ENCODE data around the gene ZNF587.
"Not testable (repeated sequence)": the region's sequence is repeated elsewhere in the genome, so short reads cannot be mapped to it uniquely, and the experiment has no call there.

Gene ZNF587

DNA sequence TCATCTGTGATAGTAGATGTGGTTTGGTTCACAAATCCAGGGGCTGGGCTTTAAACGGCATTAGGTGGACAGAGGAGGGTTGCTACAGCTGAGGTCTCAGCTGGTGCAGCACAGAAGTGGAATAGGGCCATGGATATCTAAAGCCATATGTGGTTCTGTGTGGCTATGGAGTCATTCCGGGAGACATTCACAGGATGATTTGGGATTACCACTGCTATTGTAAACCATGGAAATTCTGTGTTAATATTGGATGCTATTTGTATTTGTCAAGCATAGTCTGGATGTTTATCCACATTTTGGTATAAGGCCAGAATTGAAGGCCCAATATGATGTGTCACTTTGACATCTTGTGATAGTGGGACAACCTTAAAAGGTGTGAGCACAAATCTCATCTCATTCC is 26.5 kb upstream of the ZNF587 start:
- DNase-seq (ENCODE audit: low read depth): not testable (repeated sequence)

DNA sequence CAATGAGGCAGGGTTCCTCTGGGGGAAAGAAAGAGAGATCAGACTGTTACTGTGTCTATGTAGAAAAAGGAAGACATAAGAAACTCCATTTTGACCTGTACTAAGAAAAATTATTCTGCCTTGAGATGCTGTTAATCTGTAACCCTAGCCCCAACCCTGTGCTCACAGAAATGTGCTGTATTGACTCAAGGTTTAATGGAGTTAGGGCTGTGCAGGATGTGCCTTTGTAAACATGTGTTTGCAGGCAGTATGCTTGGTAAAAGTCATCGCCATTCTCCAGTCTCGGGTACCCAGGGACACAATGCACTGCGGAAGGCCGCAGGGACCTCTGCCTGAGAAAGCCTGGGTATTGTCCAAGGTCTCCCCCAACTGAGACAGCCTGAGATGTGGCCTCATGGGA is 26.1 kb upstream of the ZNF587 start:
- DNase-seq (ENCODE audit: low read depth): not testable (repeated sequence)

DNA sequence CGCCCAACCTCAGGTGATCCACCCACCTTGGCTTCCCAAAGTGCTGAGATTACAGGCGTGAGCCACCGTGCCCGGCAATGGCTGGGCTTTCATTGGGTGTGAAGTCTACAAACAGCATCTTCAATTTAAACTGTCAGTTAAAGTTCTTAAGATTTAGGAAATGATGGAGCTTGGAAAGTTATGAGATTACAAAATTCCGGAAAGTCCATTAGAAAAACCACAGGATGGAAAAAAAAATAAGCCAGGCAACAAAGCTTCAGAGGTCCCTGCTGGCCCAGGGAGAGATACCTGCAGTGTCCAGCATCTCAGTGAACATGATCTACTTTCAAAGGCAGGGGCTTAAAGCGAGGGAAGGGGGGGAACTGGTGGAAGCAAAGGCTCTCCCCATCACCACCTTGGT is 24.1 kb upstream of the ZNF587 start:
- DNase-seq (ENCODE audit: low read depth): no peak

DNA sequence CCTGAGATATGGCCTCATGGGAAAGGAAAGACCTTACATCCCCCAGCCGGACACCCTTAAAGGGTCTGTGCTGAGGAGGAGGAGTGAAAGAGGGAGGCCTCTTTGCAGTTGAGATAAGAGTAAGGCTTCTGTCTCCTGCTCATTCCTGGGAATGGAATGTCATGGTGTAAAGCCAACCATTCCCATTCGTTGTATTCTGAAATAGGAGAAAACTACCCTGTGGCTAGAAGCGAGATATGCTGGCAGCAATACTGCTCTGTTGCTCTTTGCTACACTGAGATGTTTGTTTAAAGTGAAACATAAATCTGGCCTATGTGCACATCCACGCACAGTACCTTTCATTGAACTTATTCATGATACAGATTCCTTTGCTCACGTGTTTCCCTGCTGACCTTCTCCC is 20.3 kb upstream of the ZNF587 start:
- no peak for DNase-seq (ENCODE audit: low read depth)

DNA sequence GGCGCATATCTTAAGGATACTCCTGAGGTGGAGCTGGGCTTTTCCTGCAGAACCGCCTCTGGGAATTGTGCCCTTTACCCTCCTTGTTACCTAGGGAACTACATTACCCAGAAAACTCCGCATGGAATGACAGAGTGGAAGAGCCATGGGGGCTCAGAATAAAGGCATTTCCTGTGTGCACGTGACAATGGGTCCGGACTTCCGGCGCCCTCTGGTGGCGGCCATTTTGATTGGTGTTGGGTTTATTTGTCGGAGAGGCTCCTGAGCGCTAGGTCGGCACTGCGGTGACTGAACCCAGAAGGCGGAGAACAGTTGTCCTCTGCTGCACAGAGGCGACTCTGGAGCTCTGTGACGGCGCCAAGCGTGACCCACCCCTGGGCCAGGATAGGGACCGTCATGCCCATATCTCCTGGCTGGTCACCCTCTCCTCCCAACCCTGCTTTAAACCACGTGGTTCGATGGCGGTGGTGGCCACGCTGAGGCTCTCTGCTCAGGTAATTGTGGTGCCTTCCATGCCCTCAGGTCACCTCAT is 19.5 kb upstream of the ZNF587 start, which contains the start of gene ZNF587B:
Gene ZNF587B (plus strand): TSS at position 229 of the 532 bp plus-strand sequence. CDS start 230 bp downstream, at position 459.
- peak; percentile 55 for DNase-seq (ENCODE audit: low read depth)

DNA sequence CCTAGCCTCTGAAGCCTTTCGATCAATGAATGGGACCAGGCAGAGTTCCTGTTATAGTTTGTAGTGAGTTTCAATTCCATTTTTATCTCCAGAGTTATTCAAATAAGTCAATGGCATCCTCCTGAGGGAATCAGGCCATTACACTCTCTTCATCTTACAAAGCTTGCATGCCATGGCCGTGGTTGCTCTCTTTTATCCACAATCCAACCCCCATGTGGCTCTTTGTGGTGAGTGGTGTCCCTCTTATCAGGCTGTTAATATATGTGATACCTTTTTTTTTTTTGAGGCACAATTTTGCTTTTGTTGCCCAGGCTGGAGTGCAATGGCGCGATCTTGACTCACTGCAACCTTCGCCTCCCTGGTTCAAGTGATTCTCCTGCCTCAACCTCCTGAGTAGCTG is 12.7 kb upstream of the ZNF587 start:
- DNase-seq (ENCODE audit: low read depth): not testable (repeated sequence)

DNA sequence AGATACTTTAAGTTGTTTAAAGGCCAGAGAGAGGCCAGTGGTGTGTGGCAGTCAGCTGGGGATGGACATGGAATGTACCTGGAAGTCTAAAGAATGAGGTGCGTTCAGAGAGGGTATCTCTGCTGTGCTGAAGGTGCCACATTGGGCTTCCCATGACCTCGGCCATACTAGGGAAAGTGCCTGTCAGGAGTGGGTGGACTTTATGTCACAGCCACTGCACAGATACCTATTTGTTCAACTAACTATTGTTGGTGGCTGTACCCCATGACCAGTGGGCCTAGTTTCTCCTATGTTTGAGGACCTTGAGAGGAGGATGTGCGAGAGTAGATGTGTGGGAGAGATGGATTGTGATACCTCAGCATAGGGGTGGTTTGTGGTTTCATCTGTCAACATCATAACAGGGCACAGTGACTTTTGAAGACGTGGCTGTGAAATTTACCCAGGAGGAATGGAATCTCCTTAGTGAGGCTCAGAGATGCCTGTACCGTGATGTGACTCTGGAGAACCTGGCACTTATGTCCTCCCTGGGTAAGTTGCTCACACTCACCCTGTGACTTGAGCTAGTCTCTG is 11.0 kb upstream of the ZNF587 start:
- DNase-seq (ENCODE audit: low read depth): not testable (repeated sequence)

DNA sequence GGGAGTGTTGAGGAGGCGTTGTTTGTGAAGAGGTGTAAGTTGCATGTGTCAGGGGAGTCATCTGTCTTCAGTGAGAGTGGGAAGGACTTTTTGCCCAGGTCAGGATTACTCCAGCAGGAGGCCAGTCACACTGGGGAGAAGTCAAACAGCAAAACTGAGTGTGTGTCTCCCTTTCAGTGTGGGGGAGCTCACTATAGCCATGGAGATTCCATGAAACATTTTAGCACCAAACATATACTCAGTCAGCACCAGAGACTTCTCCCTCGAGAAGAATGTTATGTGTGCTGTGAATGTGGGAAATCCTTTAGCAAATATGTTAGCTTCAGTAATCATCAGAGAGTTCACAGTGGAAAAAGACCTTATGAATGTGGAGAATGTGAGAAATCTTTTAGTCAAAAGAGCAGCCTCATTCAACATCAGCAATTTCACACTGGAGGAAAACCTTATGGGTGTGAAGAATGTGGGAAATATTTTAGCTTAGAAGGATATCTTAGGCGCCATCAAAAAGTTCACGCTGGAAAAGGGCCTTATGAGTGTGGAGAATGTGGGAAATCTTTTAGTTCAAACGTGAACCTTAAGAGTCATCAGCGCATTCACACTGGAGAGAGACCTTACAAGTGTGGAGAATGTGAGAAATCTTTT is 8.4 kb upstream of the ZNF587 start:
- DNase-seq (ENCODE audit: low read depth): peak; percentile 48

DNA sequence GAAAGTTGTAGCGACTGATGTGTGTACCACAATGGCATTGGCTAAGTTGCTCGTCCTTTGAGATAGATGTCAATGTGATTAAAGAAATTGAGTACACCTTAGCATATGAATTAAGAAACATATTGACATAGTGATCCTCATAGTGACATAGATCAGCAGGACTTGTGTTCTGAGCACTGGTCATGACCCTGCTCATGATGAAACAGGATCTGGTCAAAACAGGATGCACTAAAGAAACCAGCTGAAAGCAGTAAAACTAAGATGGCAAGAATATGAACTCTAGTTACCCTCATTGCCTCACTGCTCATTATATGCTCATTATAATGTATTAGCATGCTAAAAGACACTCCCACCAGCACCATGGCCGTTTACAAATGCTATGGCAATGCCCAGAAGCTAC is 2.5 kb upstream of the ZNF587 start:
- DNase-seq (ENCODE audit: low read depth): not testable (repeated sequence)

DNA sequence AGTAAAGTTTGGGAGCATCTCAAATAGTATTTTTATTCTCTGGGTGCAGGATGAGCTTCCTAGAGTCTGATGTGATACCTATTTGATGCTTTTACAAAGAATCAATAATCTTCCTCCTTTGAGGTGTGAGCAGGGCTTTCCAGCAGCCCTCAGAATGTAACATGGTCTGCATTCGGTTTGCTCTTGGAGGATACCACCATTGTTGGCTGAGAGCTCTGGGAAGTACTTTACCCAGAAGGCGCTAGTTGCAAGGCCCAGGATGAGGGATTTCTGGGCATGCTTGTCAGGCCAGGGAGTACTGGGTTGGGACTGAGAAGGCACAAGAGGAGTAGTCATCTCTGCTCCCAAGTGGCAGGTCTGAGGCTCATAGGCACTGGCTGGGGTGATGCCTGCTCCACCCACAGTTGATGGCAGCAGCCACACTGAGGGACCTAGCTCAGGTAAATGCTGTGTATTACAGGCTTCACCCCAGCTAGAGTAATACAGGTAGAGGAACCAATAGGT is 445 bp upstream of the ZNF587 start:
- DNase-seq (ENCODE audit: low read depth): not testable (repeated sequence)

DNA sequence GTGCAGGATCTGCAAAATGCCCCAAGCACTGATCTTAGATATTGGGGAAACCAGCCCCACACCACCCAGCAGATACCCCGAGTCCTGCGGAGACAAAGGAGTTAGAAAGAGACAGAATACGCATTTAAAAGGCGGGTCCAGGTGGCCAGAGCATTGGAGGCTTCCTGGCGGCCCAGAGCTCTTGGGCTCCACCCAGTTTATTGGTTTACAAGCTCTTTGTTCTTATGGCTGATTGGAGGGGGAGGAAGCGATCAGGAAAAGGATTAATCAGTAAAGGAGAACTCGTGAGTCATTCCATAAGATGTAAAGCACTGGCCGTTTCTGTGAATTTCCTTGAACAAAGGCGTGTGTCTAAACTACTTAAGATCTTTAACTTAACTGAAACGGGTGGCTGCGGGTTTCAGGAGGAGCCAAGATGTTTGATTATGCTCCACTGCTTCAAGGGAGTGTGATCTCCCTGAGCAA is 926 bp downstream of the ZNF587 start:
- peak; percentile 27 for DNase-seq (ENCODE audit: low read depth)

DNA sequence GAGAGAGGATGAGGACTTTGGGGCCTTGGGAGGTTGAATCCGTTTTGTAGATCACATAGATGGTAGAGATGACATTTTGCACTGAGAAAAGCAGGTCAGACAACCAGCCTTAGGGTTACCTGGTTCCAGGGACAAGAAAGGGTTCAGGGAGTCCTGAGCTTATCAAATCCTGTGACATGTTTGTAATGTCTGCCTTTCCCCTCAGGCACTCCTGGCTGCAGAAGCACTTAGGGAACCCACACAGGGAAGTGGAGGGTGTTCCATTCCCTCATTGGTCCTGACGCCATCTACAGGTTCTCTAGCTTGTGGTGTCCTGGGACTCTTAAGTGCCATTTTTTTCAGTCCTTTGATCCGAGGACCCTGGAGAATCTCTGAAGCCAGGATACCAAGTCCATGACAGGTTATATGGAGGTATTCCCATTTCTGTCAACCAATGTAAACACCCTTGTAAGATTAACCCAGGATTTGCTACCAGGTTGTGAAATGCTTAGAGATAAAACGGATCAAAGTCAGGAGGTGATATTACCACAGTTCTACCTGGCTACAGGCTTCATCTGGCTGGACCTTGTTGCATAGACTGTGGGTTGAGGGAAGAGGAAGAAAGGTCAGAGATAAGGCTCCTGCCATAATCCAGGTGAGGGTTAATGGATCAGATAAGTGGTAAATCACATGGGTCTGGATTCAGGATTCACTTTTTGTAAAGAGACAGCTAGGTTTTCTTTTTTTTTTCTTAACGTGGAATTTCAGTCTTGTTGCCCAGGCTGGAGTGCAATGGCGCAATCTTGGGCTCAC is 2.3 kb downstream of the ZNF587 start:
- not testable (repeated sequence) for DNase-seq (ENCODE audit: low read depth)

DNA sequence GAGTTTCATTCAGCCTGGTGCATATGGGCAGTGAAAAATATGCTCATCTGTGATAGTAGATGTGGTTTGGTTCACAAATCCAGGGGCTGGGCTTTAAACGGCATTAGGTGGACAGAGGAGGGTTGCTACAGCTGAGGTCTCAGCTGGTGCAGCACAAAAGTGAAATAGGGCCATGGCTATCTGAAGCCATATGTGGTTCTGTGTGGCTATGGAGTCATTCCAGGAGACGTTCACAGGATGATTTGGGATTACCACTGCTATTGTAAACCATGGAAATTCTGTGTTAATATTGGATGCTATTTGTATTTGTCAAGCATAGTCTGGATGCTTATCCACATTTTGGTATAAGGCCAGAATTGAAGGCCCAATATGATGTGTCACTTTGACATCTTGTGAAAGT is 4.5 kb downstream of the ZNF587 start:
- DNase-seq (ENCODE audit: low read depth): not testable (repeated sequence)

DNA sequence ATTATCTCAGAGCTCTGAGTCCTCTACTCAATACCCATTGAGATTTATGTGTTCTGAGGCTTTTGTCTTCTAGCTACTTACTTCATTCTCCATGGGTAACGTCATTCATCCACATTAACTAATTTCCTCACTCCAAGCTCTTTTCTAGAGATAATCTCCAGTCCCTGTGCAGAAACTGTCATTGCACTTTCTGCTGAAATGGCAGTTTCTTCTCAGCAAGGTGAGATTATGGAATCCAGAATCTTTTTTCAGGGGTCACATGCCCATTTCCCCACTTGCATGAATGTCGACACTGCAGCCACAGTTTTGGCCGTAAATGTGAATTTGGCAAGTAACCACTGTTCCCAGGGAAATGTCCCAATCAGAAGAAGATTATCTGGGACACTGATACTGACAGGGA is 12.7 kb downstream of the ZNF587 start:
- DNase-seq (ENCODE audit: low read depth): not testable (repeated sequence)

DNA sequence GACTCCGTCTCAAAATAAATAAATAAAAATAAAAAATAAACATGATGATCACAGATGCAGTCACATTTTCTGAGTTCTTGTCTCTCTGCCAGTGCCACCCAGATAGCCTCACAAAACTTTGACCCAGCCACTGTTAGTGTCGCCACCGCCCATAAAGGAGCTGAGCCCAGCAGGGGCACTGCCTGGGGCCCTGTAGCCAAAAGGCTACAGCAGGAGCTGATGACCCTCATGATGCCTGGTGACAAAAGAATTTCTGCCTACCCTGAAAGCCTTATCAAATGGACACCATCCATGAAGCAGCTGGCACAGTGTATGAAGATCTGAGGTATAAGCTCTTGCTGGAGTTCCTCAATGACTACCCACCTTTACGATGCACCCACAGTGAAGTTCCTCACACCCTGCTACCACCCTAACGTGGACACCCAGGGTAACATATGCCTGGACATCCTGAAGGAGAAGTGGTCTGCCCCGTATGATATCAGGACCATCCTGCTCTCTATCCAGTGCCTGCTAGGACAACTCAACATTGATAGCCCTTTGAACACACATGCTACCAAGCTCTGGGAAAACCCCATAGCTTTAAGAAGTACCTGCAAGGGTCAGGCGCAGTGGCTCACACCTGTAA is 18.3 kb downstream of the ZNF587 start:
- DNase-seq (ENCODE audit: low read depth): no peak

DNA sequence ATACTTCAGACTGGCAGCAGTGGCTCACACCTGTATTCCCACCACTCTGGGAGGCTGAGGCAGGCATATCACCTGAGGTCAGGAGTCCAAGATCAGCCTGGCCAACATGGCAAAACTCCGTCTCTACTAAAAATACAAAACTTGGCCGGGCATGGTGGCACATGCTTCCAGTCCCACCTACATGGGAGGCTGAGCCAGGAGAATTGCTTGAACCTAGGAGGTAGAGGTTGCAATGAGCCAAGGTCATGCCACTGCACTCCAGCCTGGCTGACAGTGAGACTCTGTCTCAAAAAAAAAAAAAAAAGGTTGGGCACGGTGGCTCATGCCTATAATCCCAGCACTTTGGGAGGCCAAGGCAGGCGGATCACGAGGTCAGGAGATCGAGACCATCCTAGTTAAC is 20.0 kb downstream of the ZNF587 start:
- DNase-seq (ENCODE audit: low read depth): not testable (repeated sequence)

DNA sequence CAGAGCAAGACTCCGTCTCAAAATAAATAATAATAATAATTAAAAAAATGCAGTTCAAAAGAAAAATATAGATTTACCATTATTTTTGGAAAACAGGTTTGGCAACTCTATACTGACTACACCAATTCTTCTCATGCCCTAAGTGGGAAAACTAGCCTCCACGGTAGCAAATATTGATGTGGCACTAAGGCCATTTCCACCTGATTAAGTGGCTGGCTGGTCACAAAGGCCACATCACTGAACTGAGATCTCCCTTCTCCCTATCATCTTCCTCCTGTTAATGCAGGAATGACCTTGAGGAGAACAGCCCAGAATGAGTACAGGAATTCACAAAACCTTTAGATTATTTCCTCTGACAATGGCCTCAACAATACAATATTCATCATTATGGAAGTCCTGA is 20.6 kb downstream of the ZNF587 start:
- DNase-seq (ENCODE audit: low read depth): no peak

DNA sequence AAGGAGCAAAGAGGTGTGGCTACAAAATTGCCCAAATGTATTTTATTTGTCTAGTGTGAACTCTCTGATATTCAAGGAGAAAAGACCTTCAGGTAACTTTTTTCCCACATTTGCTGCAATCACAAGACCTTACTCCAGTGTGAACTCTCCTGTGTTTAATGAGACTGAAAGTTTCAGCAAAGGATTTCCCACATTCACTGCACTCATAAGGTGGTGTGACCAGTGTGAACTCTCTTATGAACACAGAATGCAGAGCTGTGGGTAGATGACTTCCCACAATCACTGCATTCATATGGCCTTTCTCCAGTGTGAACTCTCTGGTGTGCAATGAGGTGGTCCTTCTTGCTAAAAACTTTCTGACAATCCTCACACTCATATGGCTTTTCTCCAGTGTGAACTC is 22.8 kb downstream of the ZNF587 start:
- peak; percentile 20 for DNase-seq (ENCODE audit: low read depth)

DNA sequence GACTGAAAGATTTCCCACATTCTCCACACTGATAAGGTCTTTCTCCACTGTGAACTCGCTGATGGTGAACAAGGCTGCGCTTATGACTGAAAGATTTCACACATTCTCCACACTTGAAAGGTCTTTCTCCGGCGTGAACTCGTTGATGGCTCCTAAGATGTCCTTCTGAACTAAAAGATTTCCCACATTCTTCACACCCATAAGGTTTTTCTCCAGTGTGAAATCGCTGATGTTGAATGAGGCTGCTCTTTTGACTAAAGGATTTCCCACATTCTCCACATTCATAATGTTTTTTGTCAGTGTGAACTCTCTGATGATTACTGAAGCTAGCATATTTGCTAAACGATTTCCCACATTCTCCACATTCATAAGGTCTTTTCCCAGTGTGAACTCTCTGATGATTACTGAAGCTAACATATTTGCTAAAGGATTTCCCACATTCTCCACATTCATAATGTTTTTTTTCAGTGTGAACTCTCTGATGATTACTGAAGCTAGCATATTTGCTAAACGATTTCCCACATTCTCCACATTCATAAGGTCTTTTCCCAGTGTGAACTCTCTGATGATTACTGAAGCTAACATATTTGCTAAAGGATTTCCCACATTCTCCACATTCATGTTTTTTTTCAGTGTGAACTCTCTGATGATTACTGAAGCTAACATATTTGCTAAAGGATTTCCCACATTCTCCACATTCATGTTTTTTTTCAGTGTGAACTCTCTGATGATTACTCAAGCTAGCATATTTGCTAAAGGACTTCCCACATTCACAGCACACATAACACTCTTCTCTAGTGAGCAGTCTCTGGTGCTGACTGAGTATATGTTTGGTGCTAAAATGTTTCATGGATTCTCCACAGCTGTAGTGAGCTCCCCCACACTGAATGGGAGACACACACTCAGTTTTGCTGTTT is 24.5 kb downstream of the ZNF587 start:
- not testable (repeated sequence) for DNase-seq (ENCODE audit: low read depth)

DNA sequence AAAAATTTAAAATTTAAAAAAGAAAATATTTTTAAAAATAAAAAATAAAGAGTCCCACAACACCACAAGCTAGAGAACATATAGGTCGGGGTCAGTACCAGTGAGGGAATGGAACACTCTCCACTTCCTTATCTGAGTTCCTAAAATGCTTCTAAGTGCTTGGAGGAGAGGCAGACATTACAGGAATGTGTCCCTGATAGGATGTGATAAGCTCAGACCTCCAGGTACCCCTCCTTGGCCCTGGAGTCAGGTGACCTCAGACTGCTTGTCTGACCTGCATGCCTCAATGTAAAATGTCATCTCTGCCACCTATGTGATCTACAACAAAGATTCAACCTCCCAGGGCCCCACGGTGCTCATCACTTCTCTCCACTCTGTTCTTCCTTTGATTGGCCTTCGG is 36.4 kb downstream of the ZNF587 start:
- DNase-seq (ENCODE audit: low read depth): no peak

Measured in EH (cell line).